A673 (cell line): ENCODE data around the gene CCM2L.

ENCODE experiments used
- CTCF ChIP-seq: fragments of 300-800, 200-600 bp; sonication (generic); conservative IDR thresholded peaks from 2 replicates; pipeline ENCODE4 v1.5.1; 2017; ENCODE audit warnings: low read depth, mild to moderate bottlenecking, antibody characterized with exemption, low read length, moderate library complexity, mixed read lengths
- EZH2 ChIP-seq: fragments of 200-600 bp; sonication (generic); IDR thresholded peaks from 2 replicates; pipeline ENCODE4 v1.6.1; 2017; ENCODE audit warnings: borderline replicate concordance, low read depth, mild to moderate bottlenecking, mixed read lengths, antibody characterized with exemption, low read length; ENCODE audit not compliant: poor library complexity, severe bottlenecking

GRCh38 chr20:31990641-31991338 lies 19.4 kb upstream of the CCM2L start:
- TF ChIP-seq CTCF (no peak), EZH2 (no peak)
